Colonic mucosa (tissue), 4 donors: ENCODE results near the gene TUBA1B. TPM values are rescaled to one million over a fixed set of nuclear protein-coding genes. Genes with fewer than 3 reads are reported as not detected.
A peak's percentile ranks its signal among the peaks of the same experiment; 100 is the strongest.

Source experiments
- DNase-seq: peaks from one replicate; pipeline ENCODE4 v3.0.0-alpha.2; 2020
- H3K27ac ChIP-seq: fragments of 200-600 bp; one replicate; pipeline ENCODE4 v1.8.0; 2021
- H3K27me3 ChIP-seq: fragments of 200-600 bp; one replicate; pipeline ENCODE4 v1.8.0; 2021
- H3K36me3 ChIP-seq: fragments of 200-600 bp; one replicate; pipeline ENCODE4 v1.8.0; 2021
- H3K4me1 ChIP-seq: fragments of 200-600 bp; one replicate; pipeline ENCODE4 v1.8.0; 2021; ENCODE audit warnings: mild to moderate bottlenecking
- H3K4me3 ChIP-seq: fragments of 200-600 bp; one replicate; pipeline ENCODE4 v1.8.0; 2021
- H3K9ac ChIP-seq, 2 donors: one replicate each; pipeline ENCODE4 v1.7.0; 2013; ENCODE audit warnings: control low read depth in 2 of 2, low read depth in 2 of 2, low read length in 2 of 2
- H3K9me3 ChIP-seq: fragments of 200-600 bp; one replicate; pipeline ENCODE4 v1.8.0; 2021
- intact Hi-C: fragments of 100-400 bp; cut with DNase I; formaldehyde crosslinking; loops from one replicate; pipeline ENCODE4 v1.14.1; 2022
- total RNA-seq, 2 donors: library from RNA; stranded (reverse); fragmentation: NEBNext Ultra II Directional in 1 of 2; extraction: Animal tissue kit (Norgen Biotek cat#: 25700) in 1 of 2; gene quantifications; one replicate each; pipeline ENCODE4 v1.2.1, GENCODE V29; 2021
- TF ChIP-seq, protein P1 (sequence below): fragments of 200-600 bp; IDR thresholded peaks from one replicate; pipeline ENCODE4 v1.8.0; 2022; ENCODE audit warnings: antibody characterized with exemption, mild to moderate bottlenecking
- donor health status: healthy.
- donor health status: DM: no; HTN: no; CAD: no.
- donor health status: DM: no; HTN: no; CAD: no.

The TUBA1B gene
- total RNA-seq, 2 donors from 2014 or later = 445 to 1,717 TPM

DNA sequence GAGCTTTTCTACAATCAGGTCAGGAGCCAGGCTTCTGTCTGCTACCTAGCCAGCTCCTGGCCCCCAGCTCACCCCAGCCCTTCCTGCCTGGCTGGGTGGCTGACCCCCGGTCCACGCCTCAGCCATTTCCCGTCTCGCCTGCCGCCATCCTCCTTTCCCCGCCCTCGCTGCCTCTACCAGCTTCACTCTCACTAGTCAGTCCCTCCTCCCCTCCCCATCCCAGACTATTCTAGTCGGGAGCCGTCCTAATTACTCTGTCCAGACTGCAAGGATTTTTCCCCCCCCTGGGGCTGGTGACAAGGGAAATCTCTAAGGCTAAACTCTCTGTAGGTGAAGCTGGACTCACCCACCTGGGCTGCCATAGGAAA lies 37.4 kb downstream of the TUBA1B start:
- intact Hi-C loops = no loop called here
- peaks cover 4% of the 10 kb centered on the region for H3K36me3 ChIP-seq
- H3K4me1 ChIP-seq = peaks cover 6% of the 10 kb centered on the region
- no peaks in the 10 kb centered on the region for H3K9me3 ChIP-seq
- peaks cover 56% of the 10 kb centered on the region for H3K27me3 ChIP-seq
- no peak overlapping the region for H3K27ac ChIP-seq
- H3K9ac ChIP-seq = peak overlapping the region in 1 of 2 donors; percentile 26
- TF ChIP-seq, protein P1, sequence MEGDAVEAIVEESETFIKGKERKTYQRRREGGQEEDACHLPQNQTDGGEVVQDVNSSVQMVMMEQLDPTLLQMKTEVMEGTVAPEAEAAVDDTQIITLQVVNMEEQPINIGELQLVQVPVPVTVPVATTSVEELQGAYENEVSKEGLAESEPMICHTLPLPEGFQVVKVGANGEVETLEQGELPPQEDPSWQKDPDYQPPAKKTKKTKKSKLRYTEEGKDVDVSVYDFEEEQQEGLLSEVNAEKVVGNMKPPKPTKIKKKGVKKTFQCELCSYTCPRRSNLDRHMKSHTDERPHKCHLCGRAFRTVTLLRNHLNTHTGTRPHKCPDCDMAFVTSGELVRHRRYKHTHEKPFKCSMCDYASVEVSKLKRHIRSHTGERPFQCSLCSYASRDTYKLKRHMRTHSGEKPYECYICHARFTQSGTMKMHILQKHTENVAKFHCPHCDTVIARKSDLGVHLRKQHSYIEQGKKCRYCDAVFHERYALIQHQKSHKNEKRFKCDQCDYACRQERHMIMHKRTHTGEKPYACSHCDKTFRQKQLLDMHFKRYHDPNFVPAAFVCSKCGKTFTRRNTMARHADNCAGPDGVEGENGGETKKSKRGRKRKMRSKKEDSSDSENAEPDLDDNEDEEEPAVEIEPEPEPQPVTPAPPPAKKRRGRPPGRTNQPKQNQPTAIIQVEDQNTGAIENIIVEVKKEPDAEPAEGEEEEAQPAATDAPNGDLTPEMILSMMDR = no peak
- DNase-seq = no peak
- H3K4me3 ChIP-seq = no peak overlapping the region

DNA sequence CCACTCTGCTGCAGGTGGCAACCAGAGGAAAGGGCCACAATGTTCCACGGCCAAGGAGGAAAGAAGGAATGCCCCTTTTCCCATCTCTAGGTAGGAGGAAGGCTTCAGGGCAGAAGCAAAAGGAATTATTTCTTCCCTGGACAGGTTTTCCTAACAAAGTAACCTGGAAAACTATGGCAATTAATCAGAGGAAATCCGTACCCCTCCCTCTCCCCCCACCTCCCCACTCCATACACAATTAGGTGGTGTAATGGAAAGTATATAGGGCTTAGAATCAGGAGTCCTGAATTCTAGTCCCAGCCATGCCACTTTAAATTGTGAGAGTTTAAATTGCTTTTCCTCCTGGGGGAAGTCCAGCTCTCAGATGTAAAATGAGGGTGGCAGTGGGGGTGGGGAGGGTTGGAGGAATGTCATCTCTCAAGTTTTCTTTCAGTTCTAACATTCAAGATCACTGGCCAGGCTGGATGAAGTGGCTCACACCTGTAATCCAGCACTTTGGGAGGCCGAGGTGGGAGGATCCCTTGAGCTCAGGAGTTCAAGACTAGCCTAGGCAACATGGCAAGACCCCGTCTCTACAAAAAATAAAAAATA lies 38.3 kb downstream of the TUBA1B start:
- H3K9me3 ChIP-seq = no peaks in the 10 kb centered on the region
- H3K27ac ChIP-seq = no peak overlapping the region
- peaks cover 6% of the 10 kb centered on the region for H3K4me1 ChIP-seq
- no peak overlapping the region for H3K9ac ChIP-seq
- no peak overlapping the region for H3K4me3 ChIP-seq
- H3K36me3 ChIP-seq = peaks cover 4% of the 10 kb centered on the region
- TF ChIP-seq, protein P1 = no peak
- intact Hi-C loops = no loop called here
- no peak for DNase-seq
- peaks cover 61% of the 10 kb centered on the region for H3K27me3 ChIP-seq

DNA sequence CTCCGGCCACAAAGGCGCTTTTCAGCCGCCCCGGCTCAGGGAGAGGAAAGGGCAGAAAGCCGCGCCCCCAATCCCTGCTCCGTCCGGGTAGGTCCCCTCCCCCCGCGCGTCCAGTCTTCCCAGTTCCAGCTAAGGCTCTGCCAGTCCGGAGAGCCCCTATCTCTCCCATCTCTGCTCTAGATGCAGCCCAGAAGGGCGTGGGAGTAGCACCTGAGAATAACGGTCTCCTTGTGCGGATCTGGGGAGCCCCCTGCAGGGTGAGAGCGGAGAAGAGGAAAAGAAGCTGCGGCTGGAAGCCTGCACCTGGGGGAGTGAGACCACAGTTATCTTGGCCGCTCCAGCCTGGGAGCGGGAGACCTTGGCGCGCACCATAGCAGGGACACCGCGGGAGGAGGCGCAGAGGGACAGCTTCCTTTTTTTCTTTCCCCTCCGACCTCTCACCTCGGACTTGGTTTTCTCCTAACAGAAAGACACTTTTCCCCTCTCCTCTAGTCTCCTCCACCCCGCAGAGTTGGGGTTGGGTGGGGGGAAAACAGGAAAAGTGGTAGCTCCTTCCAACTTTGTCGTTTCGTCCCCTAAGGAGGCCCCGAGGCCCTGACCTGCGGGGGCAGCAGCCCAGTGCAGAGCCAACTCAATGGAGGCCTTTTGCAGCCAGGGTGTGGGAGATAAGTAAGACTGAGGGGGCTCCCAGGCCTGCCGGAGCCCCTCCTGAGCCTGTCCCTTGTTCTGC lies 38.9 kb downstream of the TUBA1B start:
- Histone ChIP-seq H3K36me3 (peaks cover 2% of the 10 kb centered on the region), H3K4me1 (peaks cover 6% of the 10 kb centered on the region), H3K4me3 (no peak overlapping the region), H3K27ac (no peak overlapping the region), H3K9me3 (no peaks in the 10 kb centered on the region), H3K27me3 (peaks cover 61% of the 10 kb centered on the region), H3K9ac (no peak overlapping the region)
- TF ChIP-seq, protein P1 = no peak
- intact Hi-C loops = no loop called here
- DNase-seq = no peak

DNA sequence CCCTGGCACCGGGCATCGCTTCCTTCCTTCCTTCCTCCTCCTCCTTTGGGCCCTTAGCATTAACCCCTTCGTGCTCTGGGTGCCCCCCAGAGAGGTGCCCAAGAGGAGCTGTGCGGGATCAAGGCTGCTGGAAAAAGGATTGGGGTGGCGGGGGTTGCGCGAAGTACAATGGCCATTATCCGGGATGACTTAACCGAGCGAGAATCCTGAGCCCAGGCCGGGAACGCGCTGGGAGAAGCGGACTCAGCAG lies 39.4 kb downstream of the TUBA1B start:
- Histone ChIP-seq H3K27ac (no peak overlapping the region), H3K9me3 (no peaks in the 10 kb centered on the region), H3K4me1 (peaks cover 6% of the 10 kb centered on the region), H3K4me3 (no peak overlapping the region), H3K9ac (no peak overlapping the region), H3K36me3 (no peaks in the 10 kb centered on the region), H3K27me3 (peaks cover 61% of the 10 kb centered on the region)
- DNase-seq = no peak
- TF ChIP-seq, protein P1 = no peak
- intact Hi-C loops = no loop called here

DNA sequence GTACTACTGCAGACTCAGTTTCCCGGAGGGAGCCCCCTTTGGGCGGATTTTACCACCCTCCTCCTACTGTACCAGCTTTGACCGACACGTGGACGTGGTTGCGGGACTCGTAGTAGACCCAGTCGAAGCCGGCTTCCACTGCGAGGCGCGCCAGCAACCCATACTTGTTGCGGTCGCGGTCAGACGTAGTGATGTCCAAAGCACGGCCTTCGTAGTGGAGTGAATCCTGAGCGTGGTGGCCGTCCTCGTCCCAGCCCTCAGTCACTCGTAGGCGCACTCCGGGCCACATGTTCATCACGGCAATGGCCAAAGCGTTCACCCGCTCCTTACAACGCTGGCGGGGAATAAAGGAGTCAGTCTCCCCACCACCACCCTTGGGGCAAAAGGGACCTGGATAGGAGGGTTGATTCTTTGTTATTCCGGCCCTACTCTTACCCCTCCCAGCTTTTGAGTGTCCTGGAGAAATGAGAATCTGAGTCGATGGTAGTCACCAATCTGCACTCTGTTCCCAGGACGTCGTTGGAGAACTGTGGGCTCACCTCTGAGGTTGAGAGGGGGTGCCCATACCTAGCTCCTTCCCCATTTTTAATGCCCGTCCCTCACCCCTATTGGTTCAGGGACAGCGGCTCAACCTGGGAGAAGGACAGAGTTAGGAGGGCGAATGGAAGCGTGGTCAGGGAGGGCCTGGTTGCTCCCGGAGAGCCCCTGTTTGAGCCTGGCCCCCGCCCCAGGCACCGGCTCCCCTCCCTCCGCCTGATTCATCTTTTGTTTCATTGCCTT lies 39.9 kb downstream of the TUBA1B start:
- peaks cover 61% of the 10 kb centered on the region for H3K27me3 ChIP-seq
- H3K9ac ChIP-seq = no peak overlapping the region
- no peaks in the 10 kb centered on the region for H3K36me3 ChIP-seq
- peaks cover 6% of the 10 kb centered on the region for H3K4me1 ChIP-seq
- no peak overlapping the region for H3K4me3 ChIP-seq
- intact Hi-C loops = no loop called here
- H3K27ac ChIP-seq = no peak overlapping the region
- TF ChIP-seq, protein P1 = no peak
- H3K9me3 ChIP-seq = no peaks in the 10 kb centered on the region
- no peak for DNase-seq
